ENCODE data around the gene PTAFR.

The PTAFR gene

GRCh38 chr1:28199328-28200233 lies 23.1 kb upstream of the PTAFR start:
- DNase-seq (no peak), ATAC-seq (ENCODE audit: insufficient read depth, low read depth) (peak; percentile 58; the same call in 1 of the 3 replicates)
- H4K20me1 ChIP-seq (ENCODE audit: insufficient read depth, low read length), result 0 out of 2 replicates have a peak, but pooled peaks cover 2% of the 10 kb centered on the region
- H3K4me2 ChIP-seq (ENCODE audit: insufficient read depth, low read length), result no peak overlapping the region
- H2AFZ ChIP-seq (ENCODE audit: low read depth, low read length), result no peak overlapping the region
- TF ChIP-seq CTCF (IDR thresholded peaks at IDR 0.05; ENCODE audit: borderline replicate concordance, extremely low read depth, low read length, poor library complexity, severe bottlenecking) (no peak), EZH2 (IDR thresholded peaks at IDR 0.05; ENCODE audit: borderline replicate concordance, low read depth, low read length, severe bottlenecking) (no peak)
- H3K27ac ChIP-seq (ENCODE audit: low read length), result no peak overlapping the region
- no peaks in the 10 kb centered on the region for H3K9me3 ChIP-seq (ENCODE audit: insufficient read depth, low read length, severe bottlenecking)
- peaks cover 56% of the 10 kb centered on the region for H3K36me3 ChIP-seq (ENCODE audit: insufficient read depth, low read length)
- no peak overlapping the region for H3K4me3 ChIP-seq (ENCODE audit: low read depth in 1 of 2, low read length in 2 of 2)
- no peak overlapping the region for H3K9ac ChIP-seq (ENCODE audit: low read depth, low read length)
- no peaks in the 10 kb centered on the region for H3K79me2 ChIP-seq (ENCODE audit: insufficient read depth, low read length)
- no peaks in the 10 kb centered on the region for H3K4me1 ChIP-seq (ENCODE audit: insufficient read depth, low read length)
- no peaks in the 10 kb centered on the region for H3K27me3 ChIP-seq (ENCODE audit: insufficient read depth, low read length, poor library complexity)

GRCh38 chr1:28197682-28198415 lies 21.4 kb upstream of the PTAFR start:
- peaks cover 39% of the 10 kb centered on the region for H3K36me3 ChIP-seq (ENCODE audit: insufficient read depth, low read length)
- H2AFZ ChIP-seq (ENCODE audit: low read depth, low read length), result no peak overlapping the region
- H3K4me2 ChIP-seq (ENCODE audit: insufficient read depth, low read length), result no peak overlapping the region
- no peaks in the 10 kb centered on the region for H3K4me1 ChIP-seq (ENCODE audit: insufficient read depth, low read length)
- no peak for DNase-seq
- H4K20me1 ChIP-seq (ENCODE audit: insufficient read depth, low read length), result 0 out of 2 replicates have a peak, but pooled peaks cover 2% of the 10 kb centered on the region
- H3K9ac ChIP-seq (ENCODE audit: low read depth, low read length), result no peak overlapping the region
- H3K27ac ChIP-seq (ENCODE audit: low read length), result no peak overlapping the region
- no peak overlapping the region for H3K4me3 ChIP-seq (ENCODE audit: low read depth in 1 of 2, low read length in 2 of 2)
- H3K79me2 ChIP-seq (ENCODE audit: insufficient read depth, low read length), result no peaks in the 10 kb centered on the region
- H3K27me3 ChIP-seq (ENCODE audit: insufficient read depth, low read length, poor library complexity), result no peaks in the 10 kb centered on the region
- H3K9me3 ChIP-seq (ENCODE audit: insufficient read depth, low read length, severe bottlenecking), result no peaks in the 10 kb centered on the region
- TF ChIP-seq EZH2 (IDR thresholded peaks at IDR 0.05; ENCODE audit: borderline replicate concordance, low read depth, low read length, severe bottlenecking) (no peak), CTCF (IDR thresholded peaks at IDR 0.05; ENCODE audit: borderline replicate concordance, extremely low read depth, low read length, poor library complexity, severe bottlenecking) (no peak)
- no peak; the same call in 2 of the 3 replicates for ATAC-seq (ENCODE audit: insufficient read depth, low read depth)

DNA sequence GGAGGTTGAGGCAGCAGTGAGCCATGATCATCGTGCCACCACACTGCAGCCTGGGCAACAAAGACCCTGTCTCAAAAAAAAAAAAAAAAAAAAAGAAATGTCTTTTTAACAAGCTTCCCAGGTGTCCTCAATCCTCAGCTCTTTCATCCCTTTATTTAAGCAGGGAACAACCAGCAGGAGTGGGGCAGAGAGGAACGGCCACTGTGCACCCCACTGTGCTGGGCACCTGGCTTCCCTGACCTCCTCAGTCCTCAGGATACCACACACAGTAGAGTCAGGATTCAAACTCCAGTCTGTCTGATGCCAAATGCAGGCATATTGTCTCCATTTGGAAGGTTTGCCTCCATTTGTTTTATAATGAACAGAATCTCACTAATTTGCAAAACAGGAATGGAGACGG lies 19.8 kb upstream of the PTAFR start:
- DNase-seq, result no peak
- H3K79me2 ChIP-seq (ENCODE audit: insufficient read depth, low read length), result no peaks in the 10 kb centered on the region
- TF ChIP-seq CTCF (IDR thresholded peaks at IDR 0.05; ENCODE audit: borderline replicate concordance, extremely low read depth, low read length, poor library complexity, severe bottlenecking), result no peak
- TF ChIP-seq EZH2 (IDR thresholded peaks at IDR 0.05; ENCODE audit: borderline replicate concordance, low read depth, low read length, severe bottlenecking), result no peak
- H3K4me3 ChIP-seq (ENCODE audit: low read depth in 1 of 2, low read length in 2 of 2), result no peak overlapping the region
- 0 out of 2 replicates have a peak, but pooled peaks cover 2% of the 10 kb centered on the region for H4K20me1 ChIP-seq (ENCODE audit: insufficient read depth, low read length)
- no peak for ATAC-seq (ENCODE audit: insufficient read depth, low read depth)
- H3K36me3 ChIP-seq (ENCODE audit: insufficient read depth, low read length), result peaks cover 34% of the 10 kb centered on the region
- H3K27me3 ChIP-seq (ENCODE audit: insufficient read depth, low read length, poor library complexity), result no peaks in the 10 kb centered on the region
- no peak overlapping the region for H3K27ac ChIP-seq (ENCODE audit: low read length)
- H2AFZ ChIP-seq (ENCODE audit: low read depth, low read length), result no peak overlapping the region
- H3K4me2 ChIP-seq (ENCODE audit: insufficient read depth, low read length), result no peak overlapping the region
- H3K9ac ChIP-seq (ENCODE audit: low read depth, low read length), result no peak overlapping the region
- no peaks in the 10 kb centered on the region for H3K4me1 ChIP-seq (ENCODE audit: insufficient read depth, low read length)
- H3K9me3 ChIP-seq (ENCODE audit: insufficient read depth, low read length, severe bottlenecking), result no peaks in the 10 kb centered on the region

Data from DND-41 (cell line).